Measurements from ENCODE around the gene HACD2.

Gene HACD2

GRCh38 chr3:123467046-123467445, 117.8 kb downstream of the HACD2 start:
- no peak for TF ChIP-seq CTCF (IDR thresholded peaks at IDR 0.05; ENCODE audit: low read depth, low read length, missing control alignments)
- no peak overlapping the region for H3K4me3 ChIP-seq (ENCODE audit: low read depth, low read length)
- in situ Hi-C loops (cut with HindIII; ENCODE audit: low sequenced_read_pairs): no loop called here
- DNase-seq (ENCODE audit: low read depth): no peak

GRCh38 chr3:123464211-123464610, 120.6 kb downstream of the HACD2 start:
- no peak for DNase-seq (ENCODE audit: low read depth)
- no peak for TF ChIP-seq CTCF (IDR thresholded peaks at IDR 0.05; ENCODE audit: low read depth, low read length, missing control alignments)
- in situ Hi-C loops (cut with HindIII; ENCODE audit: low sequenced_read_pairs): no loop called here
- H3K4me3 ChIP-seq (ENCODE audit: low read depth, low read length): no peak overlapping the region

GRCh38 chr3:123459862-123460261, 125.0 kb downstream of the HACD2 start:
- DNase-seq (ENCODE audit: low read depth): no peak
- in situ Hi-C loops (cut with HindIII; ENCODE audit: low sequenced_read_pairs): no loop called here
- no peak for TF ChIP-seq CTCF (IDR thresholded peaks at IDR 0.05; ENCODE audit: low read depth, low read length, missing control alignments)
- no peak overlapping the region for H3K4me3 ChIP-seq (ENCODE audit: low read depth, low read length)

GRCh38 chr3:123458255-123458654, 126.6 kb downstream of the HACD2 start:
- DNase-seq (ENCODE audit: low read depth): no peak
- in situ Hi-C loops (cut with HindIII; ENCODE audit: low sequenced_read_pairs): no loop called here
- no peak overlapping the region for H3K4me3 ChIP-seq (ENCODE audit: low read depth, low read length)
- TF ChIP-seq CTCF (IDR thresholded peaks at IDR 0.05; ENCODE audit: low read depth, low read length, missing control alignments): no peak

GRCh38 chr3:123457841-123458240, 127.0 kb downstream of the HACD2 start:
- no peak for DNase-seq (ENCODE audit: low read depth)
- no peak for TF ChIP-seq CTCF (IDR thresholded peaks at IDR 0.05; ENCODE audit: low read depth, low read length, missing control alignments)
- H3K4me3 ChIP-seq (ENCODE audit: low read depth, low read length): no peak overlapping the region
- in situ Hi-C loops (cut with HindIII; ENCODE audit: low sequenced_read_pairs): no loop called here

- in situ Hi-C loops (cut with HindIII; ENCODE audit: low sequenced_read_pairs): no loop called here
- no peak for TF ChIP-seq CTCF (IDR thresholded peaks at IDR 0.05; ENCODE audit: low read depth, low read length, missing control alignments)
- no peak overlapping the region for H3K4me3 ChIP-seq (ENCODE audit: low read depth, low read length)
These were observed 131.2 kb downstream of the HACD2 start for GRCh38 chr3:123453675-123454074.

GRCh38 chr3:123451186-123451585, 133.7 kb downstream of the HACD2 start:
- TF ChIP-seq CTCF (IDR thresholded peaks at IDR 0.05; ENCODE audit: low read depth, low read length, missing control alignments): no peak
- DNase-seq (ENCODE audit: low read depth): no peak
- H3K4me3 ChIP-seq (ENCODE audit: low read depth, low read length): no peak overlapping the region
- in situ Hi-C loops (cut with HindIII; ENCODE audit: low sequenced_read_pairs): no loop called here

More at GRCh38 chr3:123453675-123454074, 131.2 kb downstream of the HACD2 start:
- no peak for DNase-seq (ENCODE audit: low read depth)

All from astrocyte of the cerebellum (primary cell).